HEK293 (cell line): ENCODE results near the gene RRAGC.

ENCODE experiments used
- BCL11B ChIP-seq: fragments of 450-650 bp; formaldehyde crosslinking; IDR thresholded peaks from 2 replicates; pipeline ENCODE4 v1.5.1; 2016; ENCODE audit warnings: low read depth, missing biosample characterization, missing genetic modification characterization
- INSM2 ChIP-seq: fragments of 450-650 bp; formaldehyde crosslinking; IDR thresholded peaks from 2 replicates; pipeline ENCODE4 v1.5.1; 2016; ENCODE audit warnings: missing biosample characterization, missing genetic modification characterization
- KLF8 ChIP-seq: fragments of 450-650 bp; formaldehyde crosslinking; IDR thresholded peaks from 2 replicates; pipeline ENCODE4 v1.5.1; 2016; ENCODE audit warnings: missing biosample characterization, missing genetic modification characterization
- SALL2 ChIP-seq: fragments of 450-650 bp; formaldehyde crosslinking; IDR thresholded peaks from 2 replicates; pipeline ENCODE4 v1.5.0; 2017; ENCODE audit warnings: missing biosample characterization, mild to moderate bottlenecking, missing genetic modification characterization, borderline replicate concordance
- SCRT2 ChIP-seq: fragments of 450-650 bp; formaldehyde crosslinking; IDR thresholded peaks from 2 replicates; pipeline ENCODE4 v1.5.1; 2016; ENCODE audit warnings: missing biosample characterization, missing genetic modification characterization
- ZBTB49 ChIP-seq: fragments of 450-650 bp; formaldehyde crosslinking; IDR thresholded peaks from 2 replicates; pipeline ENCODE4 v1.5.1; 2016; ENCODE audit warnings: missing biosample characterization, missing genetic modification characterization, low read depth
- ZFHX2 ChIP-seq: fragments of 450-650 bp; formaldehyde crosslinking; conservative IDR thresholded peaks from 2 replicates; pipeline ENCODE4 v1.5.1; 2016; ENCODE audit warnings: missing biosample characterization, missing genetic modification characterization
- ZFP3 ChIP-seq: fragments of 450-650 bp; formaldehyde crosslinking; IDR thresholded peaks from 2 replicates; pipeline ENCODE4 v1.5.1; 2016; ENCODE audit warnings: low read depth, missing biosample characterization, missing genetic modification characterization
- ZFP37 ChIP-seq: fragments of 450-650 bp; formaldehyde crosslinking; IDR thresholded peaks from 2 replicates; pipeline ENCODE4 v1.5.1; 2016; ENCODE audit warnings: missing biosample characterization, missing genetic modification characterization
- ZNF114 ChIP-seq: fragments of 450-650 bp; formaldehyde crosslinking; IDR thresholded peaks from 2 replicates; pipeline ENCODE4 v1.5.0; 2017; ENCODE audit warnings: missing biosample characterization, missing genetic modification characterization
- ZNF121 ChIP-seq: fragments of 450-650 bp; formaldehyde crosslinking; IDR thresholded peaks from 2 replicates; pipeline ENCODE4 v1.5.1; 2016; ENCODE audit warnings: missing biosample characterization, missing genetic modification characterization
- ZNF133 ChIP-seq: fragments of 450-650 bp; formaldehyde crosslinking; IDR thresholded peaks from 2 replicates; pipeline ENCODE4 v1.5.1; 2016; ENCODE audit warnings: missing biosample characterization, missing genetic modification characterization
- ZNF18 ChIP-seq: fragments of 450-650 bp; formaldehyde crosslinking; IDR thresholded peaks from 2 replicates; pipeline ENCODE4 v1.5.1; 2016; ENCODE audit warnings: missing biosample characterization, missing genetic modification characterization
- ZNF184 ChIP-seq: fragments of 450-650 bp; IDR thresholded peaks from 2 replicates; pipeline ENCODE4 v1.5.1; 2018; ENCODE audit warnings: missing biosample characterization, mild to moderate bottlenecking, missing genetic modification characterization
- ZNF23 ChIP-seq: fragments of 450-650 bp; formaldehyde crosslinking; IDR thresholded peaks from 2 replicates; pipeline ENCODE4 v1.5.1; 2016; ENCODE audit warnings: missing biosample characterization, missing genetic modification characterization, borderline replicate concordance
- ZNF274 ChIP-seq, 2 experiments: fragments of 200-500 bp in 1 of 2; fragments of 450-650 bp in 1 of 2; sonication (Bioruptor generic) in 1 of 2; formaldehyde crosslinking in 1 of 2; IDR thresholded peaks; 2 replicates each; pipeline versions ENCODE4 v1.5.1 to v1.6.1; 2014 to 2016; ENCODE audit warnings: borderline replicate concordance in 1 of 2, inconsistent platforms in 1 of 2, low read length in 1 of 2, missing biosample characterization in 1 of 2, missing genetic modification characterization in 1 of 2
- ZNF280C ChIP-seq: fragments of 450-650 bp; formaldehyde crosslinking; IDR thresholded peaks from 2 replicates; pipeline ENCODE4 v1.5.1; 2016; ENCODE audit warnings: missing biosample characterization, missing genetic modification characterization
- ZNF366 ChIP-seq: fragments of 450-650 bp; formaldehyde crosslinking; conservative IDR thresholded peaks from 2 replicates; pipeline ENCODE4 v1.5.1; 2016; ENCODE audit warnings: missing biosample characterization, missing genetic modification characterization
- ZNF449 ChIP-seq: fragments of 450-650 bp; formaldehyde crosslinking; IDR thresholded peaks from 2 replicates; pipeline ENCODE4 v1.5.1; 2017; ENCODE audit warnings: missing biosample characterization, mild to moderate bottlenecking, missing genetic modification characterization, moderate library complexity
- ZNF473 ChIP-seq: fragments of 450-650 bp; formaldehyde crosslinking; IDR thresholded peaks from 2 replicates; pipeline ENCODE4 v1.5.1; 2017; ENCODE audit warnings: missing biosample characterization, missing genetic modification characterization
- ZNF48 ChIP-seq: fragments of 450-650 bp; formaldehyde crosslinking; IDR thresholded peaks from 2 replicates; pipeline ENCODE4 v1.5.1; 2016; ENCODE audit warnings: missing biosample characterization, missing genetic modification characterization
- ZNF510 ChIP-seq: fragments of 450-650 bp; formaldehyde crosslinking; IDR thresholded peaks from 2 replicates; pipeline ENCODE4 v1.5.1; 2018; ENCODE audit warnings: mild to moderate bottlenecking, missing genetic modification characterization, missing biosample characterization; ENCODE audit not compliant: insufficient replicate concordance
- ZNF548 ChIP-seq: fragments of 450-650 bp; formaldehyde crosslinking; IDR thresholded peaks from 2 replicates; pipeline ENCODE4 v1.5.1; 2016; ENCODE audit warnings: missing biosample characterization, missing genetic modification characterization
- ZNF664 ChIP-seq: fragments of 450-650 bp; formaldehyde crosslinking; IDR thresholded peaks from 2 replicates; pipeline ENCODE4 v1.5.1; 2016; ENCODE audit warnings: missing biosample characterization, missing genetic modification characterization
- ZNF837 ChIP-seq: fragments of 450-650 bp; formaldehyde crosslinking; IDR thresholded peaks from 2 replicates; pipeline ENCODE4 v1.5.1; 2016; ENCODE audit warnings: missing biosample characterization, missing genetic modification characterization
- TF ChIP-seq, protein P1 (sequence below): fragments of 450-650 bp; formaldehyde crosslinking; conservative IDR thresholded peaks from 2 replicates; pipeline ENCODE4 v1.5.1; 2016; ENCODE audit warnings: low read depth, missing biosample characterization, missing genetic modification characterization

Gene RRAGC

GRCh38 chr1:38873027-38873969 lies 13.7 kb upstream of the RRAGC start, which contains the start of gene MYCBP (continued):
- TF ChIP-seq SCRT2: no peak
- TF ChIP-seq ZNF133 (tag by site-specific recombination): no peak
- peak; percentile 66; the same call in 1 of the 2 replicates for TF ChIP-seq KLF8 (tag by site-specific recombination)
- TF ChIP-seq ZNF837 (tag by site-specific recombination): no peak
- TF ChIP-seq ZNF114: no peak
- no peak for TF ChIP-seq ZNF664
- TF ChIP-seq, protein P1, sequence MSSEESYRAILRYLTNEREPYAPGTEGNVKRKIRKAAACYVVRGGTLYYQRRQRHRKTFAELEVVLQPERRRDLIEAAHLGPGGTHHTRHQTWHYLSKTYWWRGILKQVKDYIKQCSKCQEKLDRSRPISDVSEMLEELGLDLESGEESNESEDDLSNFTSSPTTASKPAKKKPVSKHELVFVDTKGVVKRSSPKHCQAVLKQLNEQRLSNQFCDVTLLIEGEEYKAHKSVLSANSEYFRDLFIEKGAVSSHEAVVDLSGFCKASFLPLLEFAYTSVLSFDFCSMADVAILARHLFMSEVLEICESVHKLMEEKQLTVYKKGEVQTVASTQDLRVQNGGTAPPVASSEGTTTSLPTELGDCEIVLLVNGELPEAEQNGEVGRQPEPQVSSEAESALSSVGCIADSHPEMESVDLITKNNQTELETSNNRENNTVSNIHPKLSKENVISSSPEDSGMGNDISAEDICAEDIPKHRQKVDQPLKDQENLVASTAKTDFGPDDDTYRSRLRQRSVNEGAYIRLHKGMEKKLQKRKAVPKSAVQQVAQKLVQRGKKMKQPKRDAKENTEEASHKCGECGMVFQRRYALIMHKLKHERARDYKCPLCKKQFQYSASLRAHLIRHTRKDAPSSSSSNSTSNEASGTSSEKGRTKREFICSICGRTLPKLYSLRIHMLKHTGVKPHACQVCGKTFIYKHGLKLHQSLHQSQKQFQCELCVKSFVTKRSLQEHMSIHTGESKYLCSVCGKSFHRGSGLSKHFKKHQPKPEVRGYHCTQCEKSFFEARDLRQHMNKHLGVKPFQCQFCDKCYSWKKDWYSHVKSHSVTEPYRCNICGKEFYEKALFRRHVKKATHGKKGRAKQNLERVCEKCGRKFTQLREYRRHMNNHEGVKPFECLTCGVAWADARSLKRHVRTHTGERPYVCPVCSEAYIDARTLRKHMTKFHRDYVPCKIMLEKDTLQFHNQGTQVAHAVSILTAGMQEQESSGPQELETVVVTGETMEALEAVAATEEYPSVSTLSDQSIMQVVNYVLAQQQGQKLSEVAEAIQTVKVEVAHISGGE (tag by site-specific recombination): peak; percentile 76
- TF ChIP-seq ZBTB49: no peak
- TF ChIP-seq ZNF473 (tag by site-specific recombination): no peak
- peak; percentile 47 for TF ChIP-seq ZFP37 (tag by site-specific recombination)
- TF ChIP-seq ZNF366 (tag by site-specific recombination): no peak
- TF ChIP-seq ZNF274 (IDR thresholded peaks at IDR 0.05; ENCODE audit: low read length): no peak
- TF ChIP-seq ZNF274 (tag by site-specific recombination; IDR thresholded peaks at IDR 0.05; ENCODE audit: borderline replicate concordance): no peak
- no peak for TF ChIP-seq ZNF449 (tag by site-specific recombination)
- no peak for TF ChIP-seq ZNF510 (tag by site-specific recombination)
- TF ChIP-seq INSM2 (tag by site-specific recombination): no peak
- no peak for TF ChIP-seq ZNF548
- TF ChIP-seq ZNF23 (tag by site-specific recombination): no peak
- no peak for TF ChIP-seq ZNF184 (tag by site-specific recombination)
- TF ChIP-seq ZFP3 (tag by site-specific recombination): no peak
- no peak for TF ChIP-seq ZNF18 (tag by site-specific recombination)
- TF ChIP-seq BCL11B (tag by site-specific recombination): no peak
- no peak for TF ChIP-seq ZNF280C (tag by site-specific recombination)
- TF ChIP-seq ZFHX2 (tag by site-specific recombination): peak; percentile 43
- no peak for TF ChIP-seq ZNF48 (tag by site-specific recombination)
- TF ChIP-seq ZNF121 (tag by site-specific recombination): no peak
- TF ChIP-seq SALL2: no peak
